Kidney epithelial cell (primary cell): Measurements from ENCODE around the gene VAC14. TPM values are rescaled to one million over a fixed set of nuclear protein-coding genes. Genes with fewer than 3 reads are reported as not detected.

ENCODE experiments used
- DNase-seq: peaks from one replicate; pipeline ENCODE4 v3.0.0-alpha.2; 2010; ENCODE audit warnings: low read depth
- H3K27me3 ChIP-seq: 2 replicates; pipeline ENCODE4 v1.6.0; 2011; ENCODE audit warnings: low read length; ENCODE audit not compliant: control insufficient read depth, insufficient read depth
- H3K36me3 ChIP-seq: 2 replicates; pipeline ENCODE4 v1.5.1; 2011; ENCODE audit warnings: low read length; ENCODE audit not compliant: control insufficient read depth, insufficient read depth
- H3K4me3 ChIP-seq: 2 replicates; pipeline ENCODE4 v1.5.1; 2011; ENCODE audit warnings: low read depth, mild to moderate bottlenecking, control low read depth, low read length
- total RNA-seq: library from RNA; depleted of rRNA; stranded (reverse); fragments of >200 nt; gene quantifications from 2 replicates; pipeline ENCODE4 v1.2.3, GENCODE V29; 2015
- TF ChIP-seq, protein P1 (sequence below): IDR thresholded peaks from 2 replicates; pipeline ENCODE4 v1.5.1; 2011; ENCODE audit warnings: mild to moderate bottlenecking, moderate library complexity, low read length, control low read depth, inconsistent platforms; ENCODE audit not compliant: insufficient read depth, poor library complexity, severe bottlenecking

The VAC14 gene
- total RNA-seq, 1 donor from 2014 or later, result 61.3 TPM

DNA sequence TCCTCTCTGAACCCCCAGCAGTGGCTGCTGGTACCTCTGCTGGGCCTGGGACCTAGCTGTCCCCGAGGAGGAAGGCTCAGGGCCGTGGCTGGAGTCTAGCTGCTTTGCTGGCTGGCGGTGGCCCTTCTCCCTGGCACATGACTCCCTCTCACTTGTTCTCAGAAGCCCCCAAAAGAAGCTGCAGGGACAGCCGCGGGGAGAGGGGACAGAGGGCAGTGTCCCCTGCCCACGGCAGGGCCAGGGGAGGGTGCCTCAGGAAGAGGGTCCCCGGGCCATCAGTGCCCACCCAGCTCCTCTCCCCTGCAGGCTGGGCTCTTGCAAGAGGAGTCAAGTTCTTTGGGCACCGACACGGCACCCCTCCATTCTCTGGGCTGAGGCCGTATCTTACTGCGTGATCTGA lies 46.6 kb downstream of the VAC14 start:
- no peak for DNase-seq
- TF ChIP-seq, protein P1, sequence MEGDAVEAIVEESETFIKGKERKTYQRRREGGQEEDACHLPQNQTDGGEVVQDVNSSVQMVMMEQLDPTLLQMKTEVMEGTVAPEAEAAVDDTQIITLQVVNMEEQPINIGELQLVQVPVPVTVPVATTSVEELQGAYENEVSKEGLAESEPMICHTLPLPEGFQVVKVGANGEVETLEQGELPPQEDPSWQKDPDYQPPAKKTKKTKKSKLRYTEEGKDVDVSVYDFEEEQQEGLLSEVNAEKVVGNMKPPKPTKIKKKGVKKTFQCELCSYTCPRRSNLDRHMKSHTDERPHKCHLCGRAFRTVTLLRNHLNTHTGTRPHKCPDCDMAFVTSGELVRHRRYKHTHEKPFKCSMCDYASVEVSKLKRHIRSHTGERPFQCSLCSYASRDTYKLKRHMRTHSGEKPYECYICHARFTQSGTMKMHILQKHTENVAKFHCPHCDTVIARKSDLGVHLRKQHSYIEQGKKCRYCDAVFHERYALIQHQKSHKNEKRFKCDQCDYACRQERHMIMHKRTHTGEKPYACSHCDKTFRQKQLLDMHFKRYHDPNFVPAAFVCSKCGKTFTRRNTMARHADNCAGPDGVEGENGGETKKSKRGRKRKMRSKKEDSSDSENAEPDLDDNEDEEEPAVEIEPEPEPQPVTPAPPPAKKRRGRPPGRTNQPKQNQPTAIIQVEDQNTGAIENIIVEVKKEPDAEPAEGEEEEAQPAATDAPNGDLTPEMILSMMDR, result no peak
- Histone ChIP-seq H3K4me3 (no peak overlapping the region), H3K27me3 (no peaks in the 10 kb centered on the region), H3K36me3 (no peaks in the 10 kb centered on the region)

DNA sequence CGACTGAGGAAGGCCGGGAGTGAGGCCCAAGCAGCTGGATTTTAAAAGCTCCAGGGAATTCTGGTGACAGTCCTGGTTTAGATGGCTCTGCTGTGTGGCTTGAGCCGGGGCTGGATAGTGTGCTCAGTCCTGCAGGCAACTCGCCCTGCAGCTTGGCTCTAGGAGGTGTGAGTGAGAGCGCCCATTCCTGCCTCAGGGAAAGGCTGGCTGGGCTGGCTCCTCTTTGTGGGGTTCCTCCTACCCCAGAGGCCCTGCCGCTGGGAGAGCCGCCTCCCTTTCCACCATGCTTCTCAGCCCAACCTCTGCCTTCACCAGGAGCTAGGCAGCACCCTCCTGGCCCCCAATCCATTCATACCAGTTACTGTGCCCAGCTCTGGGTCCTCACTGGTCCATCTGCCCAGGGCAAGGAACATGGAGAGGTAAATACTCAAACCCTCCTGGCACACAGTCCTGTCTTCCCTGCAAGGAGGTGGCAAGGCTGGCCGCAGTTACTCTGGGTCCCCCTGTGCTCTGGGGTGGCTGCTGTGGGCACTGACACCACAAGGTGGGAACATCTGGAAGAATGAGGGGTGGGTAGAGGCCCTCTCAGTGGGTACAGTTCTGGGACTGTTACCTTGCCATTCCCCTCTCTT lies 47.1 kb downstream of the VAC14 start:
- TF ChIP-seq, protein P1, result no peak
- no peak for DNase-seq
- Histone ChIP-seq H3K36me3 (no peaks in the 10 kb centered on the region), H3K4me3 (no peak overlapping the region), H3K27me3 (no peaks in the 10 kb centered on the region)

DNA sequence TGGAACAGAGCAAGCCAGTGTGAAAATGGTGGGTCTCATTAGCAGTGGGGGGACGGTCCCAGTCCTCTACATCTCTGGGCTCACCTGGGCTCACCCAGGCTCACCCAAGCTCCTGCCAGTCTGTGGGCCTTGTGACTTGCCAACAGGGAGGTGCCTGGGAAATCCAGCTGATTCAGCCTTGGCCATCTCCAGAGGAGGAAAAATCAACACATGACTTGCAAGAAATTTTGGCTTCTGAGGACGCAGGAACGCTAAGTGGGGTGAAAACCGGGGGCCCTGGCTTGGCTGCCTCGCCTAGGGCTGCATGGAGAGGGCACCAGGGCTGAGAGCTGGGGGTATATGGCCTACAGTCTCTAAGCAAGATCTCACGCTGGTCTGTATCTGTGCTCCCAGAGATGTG lies 47.7 kb downstream of the VAC14 start:
- Histone ChIP-seq H3K27me3 (no peaks in the 10 kb centered on the region), H3K4me3 (no peak overlapping the region), H3K36me3 (no peaks in the 10 kb centered on the region)
- no peak for DNase-seq
- TF ChIP-seq, protein P1, result no peak

DNA sequence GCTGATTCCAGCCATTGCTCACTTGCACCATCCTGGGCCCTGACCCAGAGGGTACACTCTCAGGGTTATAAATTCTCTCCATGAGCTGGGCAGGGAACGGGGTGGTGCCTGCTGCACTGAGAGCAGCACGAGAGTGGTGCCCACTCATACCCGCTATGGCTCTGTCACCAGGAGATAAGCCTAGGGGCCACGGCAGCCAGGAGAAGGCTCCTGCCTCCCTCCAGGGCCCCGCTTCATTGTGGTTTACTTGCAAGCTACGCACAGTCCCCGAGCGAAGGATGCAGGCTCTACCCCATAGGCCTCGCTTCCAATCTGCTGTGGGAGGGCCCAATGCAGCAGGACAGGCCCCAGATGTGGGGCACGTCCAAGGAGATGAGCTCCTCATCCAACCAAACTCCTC lies 48.5 kb downstream of the VAC14 start:
- DNase-seq, result no peak
- no peak overlapping the region for H3K4me3 ChIP-seq
- TF ChIP-seq, protein P1, result no peak
- no peaks in the 10 kb centered on the region for H3K27me3 ChIP-seq
- H3K36me3 ChIP-seq, result no peaks in the 10 kb centered on the region

DNA sequence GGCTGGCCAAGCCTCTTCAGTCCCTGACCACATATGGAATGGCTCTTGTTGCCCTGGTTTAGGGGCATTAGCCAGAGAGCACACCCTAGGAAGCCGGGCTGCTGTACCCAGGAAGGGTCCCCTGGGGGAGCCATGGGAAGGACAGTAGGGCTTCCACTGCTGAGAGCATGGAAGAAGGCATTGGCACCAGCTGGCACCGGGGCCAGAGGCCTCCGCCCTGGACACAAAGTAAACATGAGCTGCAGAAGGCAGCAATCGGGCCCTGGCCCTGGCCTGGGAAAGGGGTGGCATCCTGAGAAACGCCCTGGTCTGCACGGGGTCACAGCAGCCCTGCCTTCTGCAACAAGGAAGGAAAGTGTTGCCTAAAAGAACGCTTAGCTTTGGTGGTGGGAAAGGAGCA lies 49.4 kb downstream of the VAC14 start:
- H3K4me3 ChIP-seq, result no peak overlapping the region
- TF ChIP-seq, protein P1, result no peak
- DNase-seq, result no peak
- H3K36me3 ChIP-seq, result no peaks in the 10 kb centered on the region
- no peaks in the 10 kb centered on the region for H3K27me3 ChIP-seq

DNA sequence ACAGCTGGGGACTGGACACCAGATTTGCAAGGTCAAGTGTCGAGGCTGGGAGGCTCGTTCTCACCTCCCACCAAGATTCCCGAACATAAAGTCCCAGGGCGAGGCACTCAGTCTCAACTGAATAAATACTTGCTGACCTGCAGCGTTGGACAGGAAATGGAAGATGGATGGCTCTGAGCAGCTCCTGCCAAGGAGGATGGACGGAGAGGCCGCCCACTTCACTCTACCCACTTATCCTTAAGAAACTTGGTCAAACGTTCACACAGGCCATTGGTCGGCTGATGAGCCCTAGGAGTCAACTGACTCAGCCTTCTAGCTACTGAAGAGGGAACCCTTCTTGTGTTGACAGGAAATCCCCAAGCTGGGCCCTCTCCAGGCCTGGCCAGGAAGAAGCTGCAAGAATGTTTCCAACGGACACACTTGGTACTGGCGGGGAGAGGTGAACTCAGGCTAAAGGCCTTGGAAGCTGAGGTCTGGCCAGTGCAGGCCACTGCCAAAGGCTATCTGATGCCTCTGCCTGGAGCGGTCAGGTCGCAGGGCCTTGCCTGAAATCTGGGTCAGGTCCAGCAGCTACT lies 50.0 kb downstream of the VAC14 start:
- no peak for DNase-seq
- Histone ChIP-seq H3K36me3 (no peaks in the 10 kb centered on the region), H3K4me3 (no peak overlapping the region), H3K27me3 (no peaks in the 10 kb centered on the region)
- TF ChIP-seq, protein P1, result no peak
